Naive thymus-derived CD8-positive, alpha-beta T cell (primary cell): ENCODE results near the gene KLHDC8B. TPM values are rescaled to one million over a fixed set of nuclear protein-coding genes. Genes with fewer than 3 reads are reported as not detected.

Source experiments
- ATAC-seq, 2 donors: fragments of 150-1000 bp; cut with Tn5 transposase in 1 of 2; sonication (Bioruptor Pico), chemical (Tn5 transposase) in 1 of 2; 1 replicate in 1 of 2; 2 replicates in 1 of 2; pipeline ENCODE4 v1.10.0; 2021; ENCODE audit warnings: mild to moderate bottlenecking in 2 of 2, moderate library complexity in 2 of 2
- POLR2A ChIA-PET: fragments of 350-600 bp; sonication (Branson Sonifier 250); formaldehyde crosslinking; loops from one replicate; lab custom pipeline; 2021; ENCODE audit warnings: antibody characterized with exemption; lab: Charles Lee
- DNase-seq, 10 donors: peaks; one replicate each; pipeline versions ENCODE4 v3.0.0 to v3.0.0-alpha.2; 2020 to 2022
- H3K27ac Mint-ChIP-seq, 10 donors: one replicate each; pipeline ENCODE4 v1.8.0; 2020 to 2022; ENCODE audit warnings: mild to moderate bottlenecking in 10 of 10, mixed read lengths in 10 of 10, moderate library complexity in 4 of 10, inconsistent platforms in 1 of 10
- H3K27me3 Mint-ChIP-seq, 5 donors: one replicate each; pipeline ENCODE4 v1.8.0; 2021 to 2022; ENCODE audit warnings: mixed read lengths in 5 of 5
- H3K36me3 Mint-ChIP-seq, 3 donors: one replicate each; pipeline ENCODE4 v1.8.0; 2020 to 2022; ENCODE audit warnings: mixed read lengths in 3 of 3, mild to moderate bottlenecking in 2 of 3, inconsistent platforms in 1 of 3
- H3K4me1 Mint-ChIP-seq, 4 donors: one replicate each; pipeline ENCODE4 v1.8.0; 2021 to 2022; ENCODE audit warnings: mixed read lengths in 4 of 4
- H3K4me3 Mint-ChIP-seq, 10 donors: one replicate each; pipeline ENCODE4 v1.8.0; 2020 to 2022; ENCODE audit warnings: mild to moderate bottlenecking in 10 of 10, mixed read lengths in 10 of 10, moderate library complexity in 6 of 10, inconsistent platforms in 1 of 10
- H3K9me3 Mint-ChIP-seq, 9 donors: one replicate each; pipeline ENCODE4 v1.8.0; 2020 to 2022; ENCODE audit warnings: mixed read lengths in 9 of 9, mild to moderate bottlenecking in 3 of 9, inconsistent platforms in 1 of 9, moderate library complexity in 1 of 9
- polyA plus RNA-seq, 3 donors: library from polyadenylated mRNA; unstranded; fragments of 300-500 nt; fragmentation: Illumina TruSeq; gene quantifications; one replicate each; pipeline ENCODE4 v1.2.3, GENCODE V29; 2021
- total RNA-seq, 8 experiments: library from RNA in 2 of 8; stranded (reverse) in 2 of 8; gene quantifications; one replicate each; pipeline ENCODE4 v1.2.3 and lab custom pipeline; 2021 to 2026

KLHDC8B gene
- total and polyA plus RNA-seq, 5 experiments from 2014 or later = 3.6 to 7.1 (median 4.9) TPM

- Mint-ChIP-seq H3K36me3 (no peaks in the 10 kb centered on the region), H3K27ac (peak overlapping the region in 3 of 10 donors; percentile 14 to 71 (median 51)), H3K9me3 (no peaks in the 10 kb centered on the region), H3K27me3 (peaks cover 3 to 48% (median 23%) of the 10 kb centered on the region in 5 donors), H3K4me1 (peaks cover 2 to 9% (median 8%) of the 10 kb centered on the region in 4 donors), H3K4me3 (peak overlapping the region in 6 of 10 donors; percentile 36 to 50 (median 42))
- POLR2A ChIA-PET = interaction anchor here (1.0 kb wide), 1 partner anchor 13 kb away, joined by 4 read pairs; the partner anchor contains the start of gene USP19
- DNase-seq (no peak), ATAC-seq (no peak)
These were observed 38.0 kb upstream of the KLHDC8B start for GRCh38 chr3:49133226-49133951.

DNA sequence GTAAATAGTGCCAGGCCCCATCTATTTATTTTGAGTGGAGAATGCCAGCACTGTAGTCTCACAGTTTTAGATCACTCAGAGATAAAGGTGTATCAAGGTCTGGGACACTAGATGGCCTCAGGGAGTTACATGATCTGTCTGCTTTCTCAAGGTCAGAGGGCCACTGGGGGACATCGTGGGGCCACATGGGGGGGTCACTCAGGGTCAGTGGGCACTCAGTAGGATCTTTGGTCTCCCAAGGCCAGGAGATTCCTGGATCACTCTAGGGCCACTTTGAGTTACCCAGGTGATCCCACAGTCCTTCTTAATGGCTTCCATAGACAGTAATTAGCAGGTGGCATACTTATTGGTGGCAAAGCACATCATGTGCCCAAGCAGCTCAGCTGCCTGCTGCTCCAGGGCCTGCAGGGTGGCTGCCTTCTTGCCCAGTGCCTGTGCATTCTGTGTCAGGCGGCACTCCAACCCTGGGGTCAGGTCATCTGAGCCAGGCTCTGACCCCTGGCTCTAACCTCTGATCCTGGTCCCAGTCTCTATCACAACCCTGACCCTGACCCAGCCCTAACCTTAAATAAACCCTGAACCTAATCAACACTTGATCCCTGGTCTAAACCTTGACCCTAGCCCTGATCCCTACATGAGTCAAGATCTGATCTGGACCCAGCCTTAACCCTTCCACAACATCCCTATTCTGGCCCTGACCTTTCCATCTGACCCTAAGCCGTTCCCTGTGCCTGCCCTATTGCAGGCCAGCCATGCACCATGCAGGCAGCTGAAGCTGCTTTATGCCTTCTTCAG lies 36.7 kb upstream of the KLHDC8B start:
- H3K4me1 Mint-ChIP-seq = peaks cover 2 to 9% (median 8%) of the 10 kb centered on the region in 4 donors
- DNase-seq (no peak), ATAC-seq (no peak)
- H3K4me3 Mint-ChIP-seq = no peak overlapping the region
- peak overlapping the region in 1 of 10 donors; percentile 41 for H3K27ac Mint-ChIP-seq
- POLR2A ChIA-PET = no interaction called here
- no peaks in the 10 kb centered on the region for H3K9me3 Mint-ChIP-seq
- peaks cover 3 to 48% (median 23%) of the 10 kb centered on the region in 5 donors for H3K27me3 Mint-ChIP-seq
- H3K36me3 Mint-ChIP-seq = no peaks in the 10 kb centered on the region

DNA sequence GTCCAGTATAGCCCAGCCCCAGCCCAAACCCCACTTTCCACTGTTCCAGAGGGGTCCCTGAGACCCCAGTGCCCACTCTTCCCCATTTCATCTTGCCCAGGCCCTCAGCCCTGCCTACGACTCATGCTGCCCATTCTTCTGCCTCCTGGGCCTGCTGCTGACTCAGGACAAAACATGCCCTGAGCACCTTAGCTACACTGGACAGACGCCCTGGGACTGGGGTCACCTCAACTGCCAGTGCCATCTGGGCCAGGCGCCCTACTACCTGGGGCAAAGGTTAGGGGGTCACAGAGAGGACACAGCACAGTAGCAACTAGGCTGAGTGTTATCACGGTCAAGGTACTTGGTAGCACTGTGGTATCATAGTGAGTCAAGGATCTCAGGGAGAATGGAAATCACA lies 35.9 kb upstream of the KLHDC8B start:
- Mint-ChIP-seq H3K27me3 (peaks cover 3 to 54% (median 23%) of the 10 kb centered on the region in 5 donors), H3K4me1 (peaks cover 2 to 9% (median 8%) of the 10 kb centered on the region in 4 donors), H3K27ac (peak overlapping the region in 2 of 10 donors; percentile 41 to 47), H3K4me3 (no peak overlapping the region), H3K36me3 (no peaks in the 10 kb centered on the region), H3K9me3 (no peaks in the 10 kb centered on the region)
- DNase-seq (no peak), ATAC-seq (no peak)
- POLR2A ChIA-PET = no interaction called here

- Mint-ChIP-seq H3K36me3 (no peaks in the 10 kb centered on the region), H3K27me3 (peaks cover 2 to 24% (median 10%) of the 10 kb centered on the region in 5 donors), H3K4me3 (no peak overlapping the region), H3K4me1 (peaks cover 0 to 2% (median 0%) of the 10 kb centered on the region in 4 donors), H3K27ac (no peak overlapping the region), H3K9me3 (peaks cover 0 to 5% (median 0%) of the 10 kb centered on the region in 9 donors)
- POLR2A ChIA-PET = no interaction called here
- ATAC-seq (no peak), DNase-seq (no peak)
These were observed 31.3 kb upstream of the KLHDC8B start for GRCh38 chr3:49140080-49140479.

GRCh38 chr3:49148159-49148558 lies 23.2 kb upstream of the KLHDC8B start:
- no peak for ATAC-seq
- Mint-ChIP-seq H3K4me3 (no peak overlapping the region), H3K4me1 (peaks cover 0 to 2% (median 1%) of the 10 kb centered on the region in 4 donors), H3K27ac (peak overlapping the region in 1 of 10 donors; percentile 17), H3K9me3 (no peaks in the 10 kb centered on the region), H3K36me3 (no peaks in the 10 kb centered on the region), H3K27me3 (no peaks in the 10 kb centered on the region)
- no peak for DNase-seq
- POLR2A ChIA-PET = interaction anchor here (0.7 kb wide), 2 partner anchors 31 to 135 kb away, joined by 3 to 5 read pairs; no protein-coding TSS in a partner anchor

- Mint-ChIP-seq H3K27me3 (no peaks in the 10 kb centered on the region), H3K9me3 (no peaks in the 10 kb centered on the region), H3K4me3 (no peak overlapping the region), H3K27ac (peak overlapping the region in 3 of 10 donors; percentile 34 to 63 (median 62)), H3K36me3 (no peaks in the 10 kb centered on the region), H3K4me1 (peaks cover 0 to 4% (median 1%) of the 10 kb centered on the region in 4 donors)
- ATAC-seq (no peak), DNase-seq (no peak)
- POLR2A ChIA-PET = interaction anchor here (0.6 kb wide), 1 partner anchor 8 kb away, joined by 4 read pairs; no protein-coding TSS in a partner anchor
These were observed 19.8 kb upstream of the KLHDC8B start for GRCh38 chr3:49151610-49152009.

- Mint-ChIP-seq H3K36me3 (no peaks in the 10 kb centered on the region), H3K9me3 (no peaks in the 10 kb centered on the region), H3K4me3 (no peak overlapping the region), H3K27me3 (no peaks in the 10 kb centered on the region), H3K4me1 (peaks cover 0 to 5% (median 2%) of the 10 kb centered on the region in 4 donors), H3K27ac (peak overlapping the region in 4 of 10 donors; percentile 56 to 80 (median 68))
- POLR2A ChIA-PET = interaction anchor here (0.6 to 1.4 kb wide), 3 partner anchors 10 to 60 kb away, joined by 3 to 4 read pairs (median 4); partner anchors contain the start of genes CCDC71 and QRICH1
- ATAC-seq = no peak
- no peak for DNase-seq
These were observed 18.0 kb upstream of the KLHDC8B start for GRCh38 chr3:49153349-49153912.

- no peak for DNase-seq
- no peak for ATAC-seq
- H3K27ac Mint-ChIP-seq = peak overlapping the region in 3 of 10 donors; percentile 1 to 23 (median 22)
- POLR2A ChIA-PET = interaction anchor here (0.5 to 3.5 kb wide), 3 partner anchors 36 to 168 kb away, joined by 3 to 10 read pairs (median 8); partner anchors contain the start of genes P4HTM, QRICH1 and USP19
- H3K4me1 Mint-ChIP-seq = peaks cover 0 to 18% (median 5%) of the 10 kb centered on the region in 4 donors
- H3K36me3 Mint-ChIP-seq = peaks cover 0 to 10% (median 0%) of the 10 kb centered on the region in 3 donors
- H3K4me3 Mint-ChIP-seq = no peak overlapping the region
- H3K27me3 Mint-ChIP-seq = no peaks in the 10 kb centered on the region
- no peaks in the 10 kb centered on the region for H3K9me3 Mint-ChIP-seq
These were observed 14.1 kb upstream of the KLHDC8B start for GRCh38 chr3:49157289-49157688.

DNA sequence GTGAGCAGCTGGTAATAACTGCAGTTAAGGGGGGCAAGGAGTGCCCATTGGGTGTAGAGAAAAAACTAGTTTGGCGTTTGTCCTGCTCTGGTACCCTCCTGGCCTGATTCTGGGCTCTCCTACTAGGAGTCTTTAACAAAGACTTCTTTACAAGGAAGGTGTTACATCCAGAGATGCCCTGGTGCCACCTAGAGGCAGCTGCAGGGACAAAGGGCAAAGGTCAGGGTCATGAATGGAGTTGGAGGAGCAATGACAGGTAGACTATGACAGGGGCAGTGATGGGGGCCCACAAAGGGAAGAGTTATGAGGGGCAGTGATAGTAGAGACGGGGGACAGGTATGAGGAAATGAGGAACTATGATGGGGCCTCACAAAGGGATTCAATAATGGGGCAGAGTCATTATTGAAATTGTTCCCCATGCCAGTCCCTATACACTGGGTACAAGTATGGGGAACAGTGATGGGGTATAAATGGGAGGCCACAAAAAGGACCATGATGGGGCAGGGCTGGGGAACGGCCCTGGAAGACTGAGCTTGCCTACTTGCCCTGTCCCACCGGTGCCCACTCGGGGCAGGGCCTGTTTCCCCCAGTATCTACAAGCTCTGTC lies 13.2 kb upstream of the KLHDC8B start:
- ATAC-seq = peak; percentile 92 to 95
- peak; percentile 23 to 81 (median 54) for DNase-seq
- Mint-ChIP-seq H3K27me3 (no peaks in the 10 kb centered on the region), H3K36me3 (peaks cover 0 to 12% (median 0%) of the 10 kb centered on the region in 3 donors), H3K9me3 (no peaks in the 10 kb centered on the region), H3K4me1 (peaks cover 0 to 22% (median 5%) of the 10 kb centered on the region in 4 donors), H3K27ac (peak overlapping the region; percentile 0 to 87 (median 45)), H3K4me3 (no peak overlapping the region)
- POLR2A ChIA-PET = interaction anchor here (0.5 to 3.5 kb wide), 4 partner anchors 37 to 170 kb away, joined by 3 to 10 read pairs (median 6); partner anchors contain the start of genes P4HTM, QRICH1 and USP19

DNA sequence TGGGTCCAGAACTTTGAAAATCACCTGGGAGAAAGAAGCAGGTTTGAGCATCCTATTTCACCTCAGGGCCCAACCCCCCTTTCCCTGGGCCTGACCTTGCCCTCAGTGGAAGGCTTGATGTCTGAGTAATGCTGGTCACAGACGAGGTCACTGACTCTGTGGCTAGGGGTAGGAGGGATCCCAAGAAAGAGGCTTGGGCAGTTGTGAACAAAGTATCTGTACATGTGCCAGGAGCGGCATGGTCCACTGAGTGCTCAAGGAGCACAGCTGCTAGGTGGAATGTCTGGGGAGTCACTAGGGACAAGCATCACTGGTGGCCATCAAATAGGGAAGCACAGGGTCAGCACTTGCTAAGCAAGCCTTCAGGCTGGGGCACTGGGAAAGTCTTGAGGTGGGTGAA lies 12.6 kb upstream of the KLHDC8B start:
- H3K4me1 Mint-ChIP-seq = peaks cover 4 to 24% (median 8%) of the 10 kb centered on the region in 4 donors
- POLR2A ChIA-PET = interaction anchor here (1.5 to 3.5 kb wide), 3 partner anchors 65 to 171 kb away, joined by 4 to 10 read pairs (median 8); partner anchors contain the start of genes P4HTM and QRICH1
- H3K27ac Mint-ChIP-seq = peak overlapping the region in 5 of 10 donors; percentile 33 to 83 (median 73)

GRCh38 chr3:49161197-49161596 lies 10.2 kb upstream of the KLHDC8B start:
- POLR2A ChIA-PET = interaction anchor here (0.6 to 1.3 kb wide), 3 partner anchors 10 to 1476 kb away, joined by 3 to 9 read pairs (median 5); partner anchors contain the start of gene KLHDC8B
- H3K27me3 Mint-ChIP-seq = no peaks in the 10 kb centered on the region
- no peak for ATAC-seq
- H3K4me3 Mint-ChIP-seq = no peak overlapping the region
- no peaks in the 10 kb centered on the region for H3K9me3 Mint-ChIP-seq
- H3K4me1 Mint-ChIP-seq = peaks cover 18 to 44% (median 26%) of the 10 kb centered on the region in 4 donors
- peak overlapping the region in 3 of 10 donors; percentile 9 to 81 (median 33) for H3K27ac Mint-ChIP-seq
- peaks cover 0 to 23% (median 0%) of the 10 kb centered on the region in 3 donors for H3K36me3 Mint-ChIP-seq
- no peak for DNase-seq

More for the DNA sequence above, 12.6 kb upstream of the KLHDC8B start:
- Mint-ChIP-seq H3K36me3 (peaks cover 0 to 17% (median 0%) of the 10 kb centered on the region in 3 donors), H3K4me3 (no peak overlapping the region), H3K27me3 (no peaks in the 10 kb centered on the region), H3K9me3 (no peaks in the 10 kb centered on the region)
- DNase-seq (no peak), ATAC-seq (no peak)
